Mucosa of descending colon (tissue), 3 donors: ENCODE measurements around the gene ERC2. TPM values are rescaled to one million over a fixed set of nuclear protein-coding genes. Genes with fewer than 3 reads are reported as not detected.

Experiments used
- ATAC-seq: fragments of 200-7000 bp; cut with Tn5 transposase; one replicate; pipeline ENCODE4 v1.9.1; 2020; ENCODE audit warnings: mild to moderate bottlenecking, moderate library complexity
- DNase-seq, 3 donors: peaks; one replicate each; pipeline ENCODE4 v3.0.0-alpha.2; 2020
- H3K36me3 ChIP-seq: fragments of 200-600 bp; one replicate; pipeline ENCODE4 v1.8.0; 2021; ENCODE audit warnings: low read depth, mild to moderate bottlenecking
- H3K4me1 ChIP-seq: fragments of 200-600 bp; one replicate; pipeline ENCODE4 v1.8.0; 2021; ENCODE audit warnings: low read depth, mild to moderate bottlenecking
- H3K4me3 ChIP-seq: fragments of 200-600 bp; one replicate; pipeline ENCODE4 v1.8.0; 2021; ENCODE audit warnings: mild to moderate bottlenecking
- H3K9me3 ChIP-seq: fragments of 200-600 bp; one replicate; pipeline ENCODE4 v1.8.0; 2021; ENCODE audit warnings: mild to moderate bottlenecking
- CTCF ChIP-seq: fragments of 200-600 bp; IDR thresholded peaks from one replicate; pipeline ENCODE4 v1.8.0; 2022; ENCODE audit warnings: antibody characterized with exemption, mild to moderate bottlenecking
- intact Hi-C, 2 donors: fragments of 100-400 bp; cut with DNase I in 1 of 2; cut with micrococcal nuclease in 1 of 2; formaldehyde crosslinking; loops; one replicate each; pipeline versions ENCODE4 v1.11.0 to v1.11.1; 2022; cut with DNase I, micrococcal nuclease
- total RNA-seq, 3 donors: library from RNA; stranded (reverse); fragmentation: NEBNext Ultra II Directional in 2 of 3; extraction: Animal tissue kit (Norgen Biotek cat#: 25700) in 2 of 3; gene quantifications; one replicate each; pipeline versions ENCODE4 v1.2.1 to v1.2.4, GENCODE V29; 2021 to 2023
- donor health status: DM: no; HTN: no; CAD: no; lungs with moderate emphysema.
- donor health status: DM: no; HTN: no; CAD: no.
- donor health status: DM: no; HTN: yes; CAD: no.

The ERC2 gene
- total RNA-seq, 3 donors from 2014 or later: 0.06 to 1.8 (median 0.43) TPM

DNA sequence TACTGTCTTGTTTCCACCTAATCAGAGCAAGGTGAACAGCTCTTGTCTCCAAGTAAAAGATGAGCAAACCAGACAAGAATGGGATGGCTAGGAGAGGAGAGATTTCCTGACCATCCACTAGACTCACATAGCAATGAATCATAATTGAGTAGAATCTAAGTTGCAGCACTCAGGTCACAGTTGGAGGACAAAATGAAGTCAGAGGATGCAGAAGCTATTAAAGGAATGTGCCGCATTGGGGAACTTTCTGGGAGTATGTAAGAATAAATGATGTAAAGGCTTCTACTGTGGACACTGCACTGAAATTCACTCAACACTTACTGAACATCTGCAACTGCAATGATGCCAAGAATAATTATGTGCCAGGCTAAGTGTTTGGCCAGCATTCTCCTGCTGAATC, 763.7 kb downstream of the ERC2 start:
- intact Hi-C loops: no loop called here
- no peak for TF ChIP-seq CTCF
- no peaks in the 10 kb centered on the region for H3K9me3 ChIP-seq
- DNase-seq (no peak), ATAC-seq (no peak)
- H3K4me1 ChIP-seq: no peaks in the 10 kb centered on the region
- H3K36me3 ChIP-seq: no peaks in the 10 kb centered on the region
- no peak overlapping the region for H3K4me3 ChIP-seq

GRCh38 chr3:55702822-55703221, 765.4 kb downstream of the ERC2 start:
- intact Hi-C loops: no loop called here
- TF ChIP-seq CTCF: no peak
- no peaks in the 10 kb centered on the region for H3K9me3 ChIP-seq
- no peaks in the 10 kb centered on the region for H3K36me3 ChIP-seq
- no peak overlapping the region for H3K4me3 ChIP-seq
- DNase-seq (no peak), ATAC-seq (no peak)
- H3K4me1 ChIP-seq: no peaks in the 10 kb centered on the region

DNA sequence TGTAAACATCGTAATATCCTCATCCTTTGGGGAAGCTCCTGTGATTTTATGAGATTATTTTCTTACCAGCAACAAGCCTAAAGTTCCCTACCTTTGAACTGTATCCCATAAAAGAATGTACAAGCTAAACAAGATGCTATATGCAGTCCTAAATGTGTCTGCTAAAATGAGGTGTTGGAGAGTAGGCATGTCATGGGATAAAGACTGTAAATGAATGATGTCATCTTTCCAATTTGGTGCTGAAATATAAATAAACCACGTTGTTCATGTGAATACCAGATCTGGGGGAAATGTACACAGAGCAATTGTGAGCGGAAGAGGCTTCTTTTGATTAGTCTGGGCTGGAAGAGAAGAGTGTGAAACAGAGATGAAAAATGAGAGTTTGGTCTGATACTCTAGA, 766.3 kb downstream of the ERC2 start:
- Histone ChIP-seq H3K4me1 (no peaks in the 10 kb centered on the region), H3K9me3 (no peaks in the 10 kb centered on the region), H3K36me3 (no peaks in the 10 kb centered on the region), H3K4me3 (no peak overlapping the region)
- no peak for ATAC-seq
- intact Hi-C loops: no loop called here
- no peak for TF ChIP-seq CTCF
- no peak for DNase-seq

GRCh38 chr3:55698831-55699230, 769.4 kb downstream of the ERC2 start:
- no peaks in the 10 kb centered on the region for H3K9me3 ChIP-seq
- ATAC-seq: no peak
- H3K4me3 ChIP-seq: no peak overlapping the region
- TF ChIP-seq CTCF: no peak
- DNase-seq: no peak
- intact Hi-C loops: no loop called here
- no peaks in the 10 kb centered on the region for H3K36me3 ChIP-seq
- no peaks in the 10 kb centered on the region for H3K4me1 ChIP-seq

DNA sequence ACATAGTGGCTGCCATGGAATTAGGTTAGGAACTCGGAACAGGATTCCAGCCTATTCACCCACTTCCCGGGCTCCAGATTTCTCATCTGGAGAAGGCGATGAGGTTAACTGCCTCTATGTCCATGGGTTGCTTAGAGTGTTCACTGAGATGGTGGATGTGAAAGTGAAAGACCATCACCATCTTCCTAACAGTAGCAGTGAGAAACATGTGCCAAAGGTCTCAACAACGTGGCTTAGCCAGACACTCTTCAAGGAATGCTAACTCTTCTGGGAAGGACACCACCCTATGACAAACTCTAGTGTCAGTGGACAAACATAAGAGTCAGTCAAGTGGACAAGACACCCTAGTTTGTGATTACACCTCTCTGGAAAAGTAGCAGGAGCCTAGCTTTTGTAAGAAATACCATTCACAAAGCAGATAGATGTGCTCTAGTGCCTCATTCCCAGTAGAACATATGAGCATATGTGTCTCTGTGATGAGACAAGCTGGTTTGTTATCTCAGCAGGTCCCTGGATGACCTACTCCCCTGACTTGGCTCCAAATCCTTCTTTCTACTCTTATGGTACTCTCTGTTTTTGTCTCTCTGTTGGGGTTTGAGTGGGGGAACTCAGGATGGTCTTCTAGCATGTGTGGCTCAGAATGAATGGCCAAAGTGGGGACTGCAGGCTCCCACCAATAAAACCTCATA, 770.9 kb downstream of the ERC2 start:
- Histone ChIP-seq H3K36me3 (no peaks in the 10 kb centered on the region), H3K9me3 (no peaks in the 10 kb centered on the region), H3K4me1 (no peaks in the 10 kb centered on the region), H3K4me3 (no peak overlapping the region)
- TF ChIP-seq CTCF: no peak
- no peak for DNase-seq
- intact Hi-C loops: no loop called here
- ATAC-seq: no peak
